ENCODE data around the gene DHRS1. TPM values are rescaled to one million over a fixed set of nuclear protein-coding genes. Genes with fewer than 3 reads are reported as not detected.

Gene DHRS1
- total and polyA plus RNA-seq, 9 of the 15 experiments (the other 6 are each of a cell fraction or from before 2014, with no cell fraction given): 7.3 to 33.6 (median 13.3) TPM

DNA sequence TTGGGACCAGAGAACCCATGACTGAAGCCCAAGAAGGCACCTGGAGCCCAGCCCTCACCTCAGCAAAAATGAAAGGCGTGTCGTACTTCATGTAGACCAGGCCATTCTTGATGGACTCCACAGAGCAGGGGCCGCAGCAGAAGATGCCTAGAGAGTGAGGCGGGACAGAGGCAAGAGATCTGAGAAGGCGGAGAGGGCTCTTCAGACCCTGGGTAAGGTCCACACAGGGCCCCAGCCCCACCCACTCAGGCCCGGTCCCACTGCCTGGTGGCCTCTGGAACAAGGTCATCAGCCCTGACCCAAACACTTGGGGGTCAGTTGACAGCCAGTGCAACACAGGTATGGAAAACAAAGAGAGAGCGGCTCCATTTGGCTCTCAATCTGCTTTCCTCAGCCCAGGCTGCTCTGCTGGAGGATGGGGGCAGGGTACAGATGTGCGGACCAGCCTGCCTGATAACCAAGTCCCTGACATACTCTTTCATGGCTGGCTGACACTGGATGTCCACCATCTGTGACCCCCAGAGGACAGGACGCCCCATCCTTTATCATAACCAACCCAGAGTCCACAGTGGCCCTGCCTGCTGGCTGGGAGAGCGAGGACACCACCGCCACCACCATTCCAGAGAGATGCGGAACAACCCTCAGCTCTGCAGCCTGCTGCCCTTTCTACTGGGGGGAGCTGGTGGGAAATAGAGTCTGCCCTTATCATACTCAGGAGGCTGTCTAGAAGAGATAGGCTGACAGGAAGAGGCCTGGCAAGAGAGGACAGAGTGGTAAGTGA, 43.5 kb downstream of the DHRS1 start (continued):
- TF ChIP-seq SREBF1 (IDR thresholded peaks at IDR 0.05; ENCODE audit: borderline replicate concordance, low read depth, low read length): no peak
- no peak for TF ChIP-seq OTX1 (CRISPR knock-in tag; IDR thresholded peaks at IDR 0.05)
- no peak for TF ChIP-seq PHB (CRISPR knock-in tag; IDR thresholded peaks at IDR 0.05)
- peak; percentile 37; the same call in 1 of the 2 replicates for TF ChIP-seq HDAC2 (IDR thresholded peaks at IDR 0.05)
- 0 out of 2 replicates have a peak, but pooled peaks have one; percentile 16 for TF ChIP-seq EGR1 (conservative IDR thresholded peaks at IDR 0.05)
- no peak for TF ChIP-seq KDM5B (IDR thresholded peaks at IDR 0.05; ENCODE audit: insufficient replicate concordance, low read depth, low read length)
- peak; percentile 85 for TF ChIP-seq PML (IDR thresholded peaks at IDR 0.05; ENCODE audit: low read length)
- TF ChIP-seq HDAC8 (tag; IDR thresholded peaks at IDR 0.05): no peak
- TF ChIP-seq COPS2 (conservative IDR thresholded peaks at IDR 0.05): no peak
- TF ChIP-seq ZNF384 (IDR thresholded peaks at IDR 0.05; ENCODE audit: low read depth, low read length): no peak
- no peak for TF ChIP-seq PHF8 (IDR thresholded peaks at IDR 0.05; ENCODE audit: borderline replicate concordance, low read length)
- TF ChIP-seq, protein P1, sequence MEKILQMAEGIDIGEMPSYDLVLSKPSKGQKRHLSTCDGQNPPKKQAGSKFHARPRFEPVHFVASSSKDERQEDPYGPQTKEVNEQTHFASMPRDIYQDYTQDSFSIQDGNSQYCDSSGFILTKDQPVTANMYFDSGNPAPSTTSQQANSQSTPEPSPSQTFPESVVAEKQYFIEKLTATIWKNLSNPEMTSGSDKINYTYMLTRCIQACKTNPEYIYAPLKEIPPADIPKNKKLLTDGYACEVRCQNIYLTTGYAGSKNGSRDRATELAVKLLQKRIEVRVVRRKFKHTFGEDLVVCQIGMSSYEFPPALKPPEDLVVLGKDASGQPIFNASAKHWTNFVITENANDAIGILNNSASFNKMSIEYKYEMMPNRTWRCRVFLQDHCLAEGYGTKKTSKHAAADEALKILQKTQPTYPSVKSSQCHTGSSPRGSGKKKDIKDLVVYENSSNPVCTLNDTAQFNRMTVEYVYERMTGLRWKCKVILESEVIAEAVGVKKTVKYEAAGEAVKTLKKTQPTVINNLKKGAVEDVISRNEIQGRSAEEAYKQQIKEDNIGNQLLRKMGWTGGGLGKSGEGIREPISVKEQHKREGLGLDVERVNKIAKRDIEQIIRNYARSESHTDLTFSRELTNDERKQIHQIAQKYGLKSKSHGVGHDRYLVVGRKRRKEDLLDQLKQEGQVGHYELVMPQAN (IDR thresholded peaks at IDR 0.05; ENCODE audit: borderline replicate concordance): no peak
- peak; percentile 23 to 76; a peak in 3 of 4 replicates for TF ChIP-seq RCOR1 (IDR thresholded peaks at IDR 0.05; ENCODE audit: borderline replicate concordance in 1 of 2, low read depth in 2 of 2, low read length in 2 of 2)
- peak; percentile 86 to 90; a peak in 3 of 4 replicates for TF ChIP-seq TRIM24 (IDR thresholded peaks at IDR 0.05)
- TF ChIP-seq DPF2 (IDR thresholded peaks at IDR 0.05): peak; percentile 86
- TF ChIP-seq, protein P2, sequence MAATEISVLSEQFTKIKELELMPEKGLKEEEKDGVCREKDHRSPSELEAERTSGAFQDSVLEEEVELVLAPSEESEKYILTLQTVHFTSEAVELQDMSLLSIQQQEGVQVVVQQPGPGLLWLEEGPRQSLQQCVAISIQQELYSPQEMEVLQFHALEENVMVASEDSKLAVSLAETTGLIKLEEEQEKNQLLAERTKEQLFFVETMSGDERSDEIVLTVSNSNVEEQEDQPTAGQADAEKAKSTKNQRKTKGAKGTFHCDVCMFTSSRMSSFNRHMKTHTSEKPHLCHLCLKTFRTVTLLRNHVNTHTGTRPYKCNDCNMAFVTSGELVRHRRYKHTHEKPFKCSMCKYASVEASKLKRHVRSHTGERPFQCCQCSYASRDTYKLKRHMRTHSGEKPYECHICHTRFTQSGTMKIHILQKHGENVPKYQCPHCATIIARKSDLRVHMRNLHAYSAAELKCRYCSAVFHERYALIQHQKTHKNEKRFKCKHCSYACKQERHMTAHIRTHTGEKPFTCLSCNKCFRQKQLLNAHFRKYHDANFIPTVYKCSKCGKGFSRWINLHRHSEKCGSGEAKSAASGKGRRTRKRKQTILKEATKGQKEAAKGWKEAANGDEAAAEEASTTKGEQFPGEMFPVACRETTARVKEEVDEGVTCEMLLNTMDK (IDR thresholded peaks at IDR 0.05; ENCODE audit: borderline replicate concordance, insufficient read depth, low read depth, low read length, poor library complexity, severe bottlenecking): no peak
- TF ChIP-seq MTA3 (IDR thresholded peaks at IDR 0.05; ENCODE audit: borderline replicate concordance): 0 out of 2 replicates have a peak, but pooled peaks have one; percentile 43
- no peak for TF ChIP-seq ZNF561 (CRISPR knock-in tag; conservative IDR thresholded peaks at IDR 0.05)
- TF ChIP-seq ZFP36 (IDR thresholded peaks at IDR 0.05; ENCODE audit: low read depth, low read length, partially characterized antibody): no peak
- TF ChIP-seq SOX6 (IDR thresholded peaks at IDR 0.05): peak; percentile 63; the same call in 1 of the 2 replicates
- peak; percentile 98 for TF ChIP-seq CBFA2T3 (IDR thresholded peaks at IDR 0.05)
- TF ChIP-seq, protein P3, sequence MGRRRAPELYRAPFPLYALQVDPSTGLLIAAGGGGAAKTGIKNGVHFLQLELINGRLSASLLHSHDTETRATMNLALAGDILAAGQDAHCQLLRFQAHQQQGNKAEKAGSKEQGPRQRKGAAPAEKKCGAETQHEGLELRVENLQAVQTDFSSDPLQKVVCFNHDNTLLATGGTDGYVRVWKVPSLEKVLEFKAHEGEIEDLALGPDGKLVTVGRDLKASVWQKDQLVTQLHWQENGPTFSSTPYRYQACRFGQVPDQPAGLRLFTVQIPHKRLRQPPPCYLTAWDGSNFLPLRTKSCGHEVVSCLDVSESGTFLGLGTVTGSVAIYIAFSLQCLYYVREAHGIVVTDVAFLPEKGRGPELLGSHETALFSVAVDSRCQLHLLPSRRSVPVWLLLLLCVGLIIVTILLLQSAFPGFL (CRISPR knock-in tag; IDR thresholded peaks at IDR 0.05): no peak
- no peak for TF ChIP-seq ZNF436 (CRISPR knock-in tag; IDR thresholded peaks at IDR 0.05)
- no peak for TF ChIP-seq PTTG1 (tag; IDR thresholded peaks at IDR 0.05; ENCODE audit: low read depth)
- 0 out of 2 replicates have a peak, but pooled peaks have one; percentile 38 for TF ChIP-seq ESRRA (IDR thresholded peaks at IDR 0.05; ENCODE audit: borderline replicate concordance, low read depth)

Measured in K562 (cell line).